Measurements from ENCODE around the gene ZNF616. TPM values are rescaled to one million over a fixed set of nuclear protein-coding genes. Genes with fewer than 3 reads are reported as not detected.

ZNF616 gene
- total RNA-seq, 1 experiment from 2014 or later = 34.6 TPM

- no peak for TF ChIP-seq PREB (CRISPR knock-in tag; IDR thresholded peaks at IDR 0.05; ENCODE audit: borderline replicate concordance)
- no peak for TF ChIP-seq FOXP4 (CRISPR knock-in tag; IDR thresholded peaks at IDR 0.05)
- TF ChIP-seq ZNF219 (CRISPR knock-in tag; IDR thresholded peaks at IDR 0.05; ENCODE audit: borderline replicate concordance) = no peak
- no peak for TF ChIP-seq CREM (CRISPR knock-in tag; IDR thresholded peaks at IDR 0.05)
- no peak for TF ChIP-seq MLX (CRISPR knock-in tag; IDR thresholded peaks at IDR 0.05)
- TF ChIP-seq KAT7 (CRISPR knock-in tag; IDR thresholded peaks at IDR 0.05; ENCODE audit: borderline replicate concordance) = no peak
- no peak for TF ChIP-seq JAZF1 (CRISPR knock-in tag; IDR thresholded peaks at IDR 0.05)
- no peak for TF ChIP-seq NFE2L1 (CRISPR knock-in tag; IDR thresholded peaks at IDR 0.05)
Measured at GRCh38 chr19:52065399-52065798, 74.3 kb downstream of the ZNF616 start (continued).

Other genes starting within 250 kb of the ZNF616 start
- gene ZNF649, start 234.9 kb downstream of the ZNF616 start, total RNA-seq (2021) = 55.6 to 64.7 TPM (median 56.0 TPM) in 3 replicates
- 11.5 to 16.5 TPM (median 13.7 TPM) in 3 replicates for gene ZNF613, start 212.5 kb downstream of the ZNF616 start, total RNA-seq (2021)
- 5.5 to 8.1 TPM (median 6.9 TPM) in 3 replicates for gene ZNF350, start 153.1 kb downstream of the ZNF616 start, total RNA-seq (2021)
- 9.7 to 12.6 TPM (median 11.9 TPM) in 3 replicates for gene ZNF615, start 131.7 kb downstream of the ZNF616 start, total RNA-seq (2021)
- 14.6 to 19.5 TPM (median 16.5 TPM) in 3 replicates for gene ZNF614, start 111.6 kb downstream of the ZNF616 start, total RNA-seq (2021)
- gene ZNF432, start 91.1 kb downstream of the ZNF616 start, total RNA-seq (2021) = 8.4 to 10.3 TPM (median 8.9 TPM) in 3 replicates
- 17.5 to 27.9 TPM (median 21.8 TPM) in 3 replicates for gene ZNF841, start 44.2 kb downstream of the ZNF616 start, total RNA-seq (2021)
- gene ZNF836, start 31.7 kb upstream of the ZNF616 start, total RNA-seq (2021) = 20.3 to 28.8 TPM (median 22.8 TPM) in 3 replicates
- 505 to 507 TPM (median 506 TPM) in 3 replicates for gene PPP2R1A, start 50.1 kb upstream of the ZNF616 start, total RNA-seq (2021)
- 30.4 to 32.9 TPM (median 31.4 TPM) in 3 replicates for gene ZNF766, start 129.6 kb upstream of the ZNF616 start, total RNA-seq (2021)
- 26.4 to 36.0 TPM (median 31.3 TPM) in 3 replicates for gene ZNF480, start 157.2 kb upstream of the ZNF616 start, total RNA-seq (2021)
- gene ZNF610, start 196.3 kb upstream of the ZNF616 start, total RNA-seq (2021) = 4.4 to 8.5 TPM (median 6.6 TPM) in 3 replicates
- 29.0 to 34.0 TPM (median 29.1 TPM) in 3 replicates for gene ZNF880, start 230.0 kb upstream of the ZNF616 start, total RNA-seq (2021)

Measured in WTC11 (cell line).